GM19438 (cell line): ENCODE results near the gene COG5.
"Not testable (repeated sequence)": the region's sequence is repeated elsewhere in the genome, so short reads cannot be mapped to it uniquely, and the experiment has no call there.

Experiments
- ATAC-seq: cut with Tn5 transposase; IDR thresholded peaks from one replicate; pipeline ENCODE4 v1.9.1; 2021; ENCODE audit warnings: low read depth; ENCODE audit not compliant: unreplicated experiment

The COG5 gene

GRCh38 chr7:107291434-107291833 lies 272.3 kb downstream of the COG5 start:
- ATAC-seq: no peak

- no peak for ATAC-seq
Observed at GRCh38 chr7:107286751-107287621, 276.7 kb downstream of the COG5 start.

GRCh38 chr7:107284911-107285479 lies 278.7 kb downstream of the COG5 start:
- no peak for ATAC-seq

GRCh38 chr7:107277331-107277730 lies 286.4 kb downstream of the COG5 start:
- no peak for ATAC-seq

- no peak for ATAC-seq
Observed at GRCh38 chr7:107276220-107276827, 287.4 kb downstream of the COG5 start.

GRCh38 chr7:107274506-107274905 lies 289.2 kb downstream of the COG5 start:
- no peak for ATAC-seq

GRCh38 chr7:107269790-107270189 lies 293.9 kb downstream of the COG5 start:
- no peak for ATAC-seq

- ATAC-seq: no peak
Observed at GRCh38 chr7:107268594-107268993, 295.1 kb downstream of the COG5 start.

- no peak for ATAC-seq
Observed at GRCh38 chr7:107267138-107267537, 296.6 kb downstream of the COG5 start.

GRCh38 chr7:107264723-107265122 lies 299.0 kb downstream of the COG5 start:
- no peak for ATAC-seq

GRCh38 chr7:107262857-107263256 lies 300.9 kb downstream of the COG5 start:
- ATAC-seq: no peak

GRCh38 chr7:107258737-107259136 lies 305.0 kb downstream of the COG5 start:
- ATAC-seq: no peak

- ATAC-seq: no peak
Observed at GRCh38 chr7:107255602-107256001, 308.1 kb downstream of the COG5 start.

- no peak for ATAC-seq
Observed at GRCh38 chr7:107254398-107254985, 309.2 kb downstream of the COG5 start.

GRCh38 chr7:107253599-107253998 lies 310.1 kb downstream of the COG5 start:
- ATAC-seq: no peak

GRCh38 chr7:107251963-107252362 lies 311.8 kb downstream of the COG5 start:
- ATAC-seq: no peak

- no peak for ATAC-seq
Observed at GRCh38 chr7:107248551-107249316, 315.0 kb downstream of the COG5 start.

- not testable (repeated sequence) for ATAC-seq
Observed at GRCh38 chr7:107246836-107247235, 316.9 kb downstream of the COG5 start.

GRCh38 chr7:107244613-107245012 lies 319.1 kb downstream of the COG5 start:
- ATAC-seq: no peak

- ATAC-seq: no peak
Observed at GRCh38 chr7:107242267-107242666, 321.5 kb downstream of the COG5 start.

- ATAC-seq: no peak
Observed at GRCh38 chr7:107237451-107237850, 326.3 kb downstream of the COG5 start.
